NB4 (cell line): ENCODE data around the gene CADM1.

Experiments
- DNase-seq: peaks from one replicate; pipeline ENCODE4 v3.0.0; 2010; ENCODE audit warnings: low read depth
- H3K4me3 ChIP-seq: one replicate; pipeline ENCODE4 v1.5.1; 2011; ENCODE audit warnings: mild to moderate bottlenecking, low read depth, low read length, moderate library complexity
- MYC ChIP-seq: IDR thresholded peaks from 2 replicates; pipeline ENCODE4 v1.6.1; 2011; ENCODE audit warnings: low read depth, low read length
- POLR2A ChIP-seq: IDR thresholded peaks from 2 replicates; pipeline ENCODE4 v1.6.1; 2011; ENCODE audit warnings: mild to moderate bottlenecking; ENCODE audit not compliant: insufficient read length; ENCODE audit errors: extremely low read depth
- TF ChIP-seq, protein P1 (sequence below): IDR thresholded peaks from 2 replicates; pipeline ENCODE4 v1.6.1; 2011; ENCODE audit warnings: low read depth, low read length
- TF ChIP-seq, protein P2 (sequence below): IDR thresholded peaks from one replicate; pipeline ENCODE4 v1.5.1; 2012; ENCODE audit warnings: low read depth, low read length

The CADM1 gene

DNA sequence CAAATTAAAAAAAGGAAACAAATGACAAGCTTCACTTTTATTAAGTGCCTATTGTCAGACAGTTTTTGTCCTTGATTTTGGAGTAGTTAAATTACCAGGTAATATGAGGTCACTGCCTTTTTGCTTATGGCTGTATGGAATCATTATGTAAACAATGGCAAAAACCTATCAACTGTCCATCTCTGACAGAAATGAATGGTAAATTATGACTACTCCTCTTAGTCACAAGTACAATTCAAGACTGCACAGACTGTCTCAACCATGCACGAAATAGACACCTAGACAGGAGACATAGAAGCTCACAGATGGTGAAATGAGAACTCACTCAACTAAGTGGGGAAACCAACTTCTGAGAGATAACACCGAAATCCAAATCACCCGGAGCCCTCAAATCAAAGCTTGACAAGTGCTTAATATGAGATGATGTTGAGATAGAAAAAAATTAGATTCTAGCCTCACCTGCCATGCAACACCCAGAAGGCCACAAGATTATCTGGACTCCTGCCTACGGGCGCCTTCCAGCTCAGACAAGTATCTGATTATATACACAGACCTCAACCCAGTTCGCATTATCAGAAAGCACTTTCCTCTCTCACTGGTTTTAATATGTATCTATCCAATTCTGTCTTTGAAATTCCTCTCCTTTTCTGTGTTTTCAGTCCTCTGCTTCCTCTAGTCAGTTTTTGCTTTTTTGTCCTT is 199.3 kb downstream of the CADM1 start:
- H3K4me3 ChIP-seq: no peak overlapping the region
- DNase-seq: no peak
- TF ChIP-seq MYC (no peak), POLR2A (no peak)
- TF ChIP-seq, protein P1, sequence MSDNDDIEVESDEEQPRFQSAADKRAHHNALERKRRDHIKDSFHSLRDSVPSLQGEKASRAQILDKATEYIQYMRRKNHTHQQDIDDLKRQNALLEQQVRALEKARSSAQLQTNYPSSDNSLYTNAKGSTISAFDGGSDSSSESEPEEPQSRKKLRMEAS: no peak
- TF ChIP-seq, protein P2, sequence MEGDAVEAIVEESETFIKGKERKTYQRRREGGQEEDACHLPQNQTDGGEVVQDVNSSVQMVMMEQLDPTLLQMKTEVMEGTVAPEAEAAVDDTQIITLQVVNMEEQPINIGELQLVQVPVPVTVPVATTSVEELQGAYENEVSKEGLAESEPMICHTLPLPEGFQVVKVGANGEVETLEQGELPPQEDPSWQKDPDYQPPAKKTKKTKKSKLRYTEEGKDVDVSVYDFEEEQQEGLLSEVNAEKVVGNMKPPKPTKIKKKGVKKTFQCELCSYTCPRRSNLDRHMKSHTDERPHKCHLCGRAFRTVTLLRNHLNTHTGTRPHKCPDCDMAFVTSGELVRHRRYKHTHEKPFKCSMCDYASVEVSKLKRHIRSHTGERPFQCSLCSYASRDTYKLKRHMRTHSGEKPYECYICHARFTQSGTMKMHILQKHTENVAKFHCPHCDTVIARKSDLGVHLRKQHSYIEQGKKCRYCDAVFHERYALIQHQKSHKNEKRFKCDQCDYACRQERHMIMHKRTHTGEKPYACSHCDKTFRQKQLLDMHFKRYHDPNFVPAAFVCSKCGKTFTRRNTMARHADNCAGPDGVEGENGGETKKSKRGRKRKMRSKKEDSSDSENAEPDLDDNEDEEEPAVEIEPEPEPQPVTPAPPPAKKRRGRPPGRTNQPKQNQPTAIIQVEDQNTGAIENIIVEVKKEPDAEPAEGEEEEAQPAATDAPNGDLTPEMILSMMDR: no peak

DNA sequence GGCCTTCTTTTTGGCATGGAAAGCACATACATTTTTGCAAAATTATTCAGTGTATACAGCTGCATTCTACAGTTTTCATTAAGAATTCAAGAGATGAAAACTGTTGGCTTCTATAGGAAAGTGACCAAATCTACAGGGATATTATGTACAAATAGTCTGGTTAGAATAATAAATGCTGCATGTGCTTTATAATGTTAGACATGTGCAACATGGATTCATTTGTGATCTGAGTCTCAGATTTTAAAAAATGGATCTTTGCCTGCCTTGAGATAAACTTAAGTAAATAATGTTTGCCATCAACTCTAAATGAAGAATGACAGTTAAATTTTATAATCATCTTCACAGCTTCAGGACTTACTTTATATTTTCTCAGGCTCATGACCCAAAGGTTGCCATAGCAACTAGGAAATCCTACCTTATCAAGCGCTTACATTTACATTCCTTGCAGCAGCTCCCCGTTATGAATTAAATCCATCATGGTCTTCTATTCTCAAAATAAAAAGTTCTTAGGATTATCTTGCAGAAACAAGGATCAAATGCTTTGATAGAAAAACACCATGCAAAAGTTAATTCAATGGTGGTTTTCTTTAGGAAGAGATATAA is 200.2 kb downstream of the CADM1 start:
- DNase-seq: no peak
- H3K4me3 ChIP-seq: no peak overlapping the region
- TF ChIP-seq POLR2A (no peak), MYC (no peak)
- TF ChIP-seq, protein P2: no peak
- TF ChIP-seq, protein P1: no peak

DNA sequence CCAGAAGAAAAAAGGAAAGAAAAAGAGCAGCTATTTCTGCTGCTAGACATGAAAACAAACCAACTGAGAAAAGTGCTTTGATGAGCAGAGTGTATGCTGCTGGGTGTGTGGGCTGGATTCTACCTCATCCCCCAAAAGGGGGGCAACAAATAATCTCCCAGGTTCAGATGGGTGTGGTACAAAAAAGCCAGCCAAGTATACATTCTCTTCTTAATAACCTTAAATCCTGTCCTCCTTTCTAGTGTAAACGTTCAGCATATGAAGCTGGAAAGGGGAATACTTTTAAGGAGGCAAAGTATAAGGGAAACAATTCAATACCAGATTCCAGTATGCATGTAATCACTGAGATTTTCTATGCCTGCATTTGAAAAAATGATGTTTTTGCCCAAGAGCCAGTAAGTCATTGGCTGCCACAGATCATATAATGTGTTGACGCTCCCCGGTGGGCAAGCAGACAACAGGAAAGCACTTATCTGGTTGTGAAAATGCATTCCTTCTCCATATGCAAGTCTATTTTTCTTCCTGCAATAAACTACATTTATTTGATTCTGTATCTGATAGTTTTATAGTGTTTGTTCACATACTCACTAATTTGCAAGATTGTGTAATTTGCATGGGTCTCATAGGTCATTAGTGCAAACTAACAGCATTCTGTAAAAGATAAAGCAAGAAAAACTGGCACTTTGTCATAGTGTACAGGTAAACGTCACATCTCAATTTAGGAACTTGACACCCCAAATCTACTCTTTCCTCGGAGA is 201.1 kb downstream of the CADM1 start:
- no peak overlapping the region for H3K4me3 ChIP-seq
- TF ChIP-seq MYC: no peak
- TF ChIP-seq, protein P1: no peak
- TF ChIP-seq POLR2A: no peak
- TF ChIP-seq, protein P2: no peak
- DNase-seq: no peak

DNA sequence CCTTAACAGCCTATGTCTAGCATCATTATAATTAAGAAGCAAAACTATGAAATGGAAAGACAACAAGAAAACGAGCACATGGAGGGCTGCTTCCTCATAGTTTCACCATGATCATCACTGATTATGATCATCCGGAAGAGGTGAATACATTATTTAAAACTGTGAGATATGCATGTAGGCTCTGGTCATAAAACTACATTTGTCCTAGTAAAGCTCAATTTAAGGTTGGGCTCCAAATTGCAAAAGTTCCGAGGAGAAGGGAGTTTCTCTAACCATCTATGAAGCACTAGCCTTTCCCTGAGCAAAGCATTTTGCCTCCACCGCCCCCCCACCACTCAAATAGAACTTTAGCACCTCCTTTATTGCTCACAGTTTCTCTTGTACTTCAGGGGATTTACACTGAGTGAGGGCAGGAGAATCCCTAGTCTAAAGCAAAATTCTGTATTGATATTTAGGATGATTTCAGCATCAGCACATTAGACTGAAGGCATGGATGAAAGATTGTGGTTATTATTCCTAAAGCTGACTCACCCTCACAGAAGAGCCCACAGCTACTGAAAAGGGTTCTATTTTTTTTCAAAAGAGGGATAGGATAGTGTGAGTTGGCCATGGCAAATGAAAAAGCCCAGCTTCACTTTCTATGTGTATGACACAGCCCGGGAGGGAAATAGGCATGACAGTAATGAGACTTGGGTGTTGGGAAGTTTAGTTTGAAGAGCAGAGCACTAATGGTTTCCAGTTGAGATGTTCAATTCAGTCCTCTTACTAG is 203.4 kb downstream of the CADM1 start:
- TF ChIP-seq, protein P2: no peak
- TF ChIP-seq, protein P1: no peak
- TF ChIP-seq MYC: no peak
- TF ChIP-seq POLR2A: no peak
- H3K4me3 ChIP-seq: no peak overlapping the region
- no peak for DNase-seq

DNA sequence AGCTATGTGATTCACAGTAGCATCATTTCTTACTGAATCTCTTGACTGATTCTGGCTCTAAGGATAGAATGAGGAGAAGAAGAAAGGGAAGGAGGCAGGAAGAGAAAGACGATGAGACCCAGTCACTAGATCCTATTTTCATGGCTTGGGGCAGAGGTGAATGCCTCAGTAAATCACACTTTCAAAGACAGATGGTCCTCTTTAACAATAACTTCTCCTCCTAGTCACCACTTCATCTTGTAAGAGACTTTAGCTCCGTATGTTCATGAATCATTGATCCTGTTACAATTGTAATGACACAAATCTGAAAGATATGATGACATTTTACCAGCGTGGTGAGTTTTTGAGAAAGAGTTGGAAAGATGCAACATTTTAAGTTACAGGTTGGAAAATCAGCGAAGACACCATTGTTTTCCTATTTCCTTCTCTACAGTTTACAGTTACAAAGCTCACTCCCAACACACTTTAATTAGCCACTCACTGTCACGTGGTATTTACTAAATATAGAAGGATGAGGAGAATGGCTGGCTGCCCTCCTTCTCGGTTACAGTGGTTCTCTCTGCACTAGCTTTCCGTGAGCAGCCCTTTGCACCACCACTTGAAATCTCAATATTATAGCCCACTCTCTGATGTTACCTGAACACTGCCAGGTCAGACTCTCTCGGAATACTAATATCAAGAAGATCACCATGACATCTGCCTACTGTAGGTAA is 205.8 kb downstream of the CADM1 start:
- TF ChIP-seq, protein P2: no peak

More for the DNA sequence above, 205.8 kb downstream of the CADM1 start:
- DNase-seq: no peak
- H3K4me3 ChIP-seq: no peak overlapping the region
